Epidermal melanocyte (primary cell): Measurements from ENCODE around the gene TPST2.

ENCODE experiments used
- DNase-seq: peaks from one replicate; pipeline ENCODE4 v3.0.0; 2011; ENCODE audit warnings: low spot score; ENCODE audit not compliant: insufficient read length

TPST2 gene

GRCh38 chr22:26555478-26555877, 34.5 kb downstream of the TPST2 start:
- no peak for DNase-seq

- DNase-seq = no peak
These were observed 35.0 kb downstream of the TPST2 start for GRCh38 chr22:26554956-26555355.

- DNase-seq = peak; percentile 70
These were observed 36.7 kb downstream of the TPST2 start for GRCh38 chr22:26553056-26553752.

- DNase-seq = no peak
These were observed 37.5 kb downstream of the TPST2 start for GRCh38 chr22:26552466-26552865.

- no peak for DNase-seq
These were observed 38.4 kb downstream of the TPST2 start for GRCh38 chr22:26551568-26551967.

GRCh38 chr22:26550498-26551033, 39.4 kb downstream of the TPST2 start:
- DNase-seq = peak; percentile 61

- no peak for DNase-seq
These were observed 39.9 kb downstream of the TPST2 start for GRCh38 chr22:26549902-26550497.

GRCh38 chr22:26548984-26549383, 40.9 kb downstream of the TPST2 start:
- no peak for DNase-seq

- DNase-seq = no peak
These were observed 41.6 kb downstream of the TPST2 start for GRCh38 chr22:26548303-26548702.

- no peak for DNase-seq
These were observed 42.1 kb downstream of the TPST2 start for GRCh38 chr22:26547837-26548236.

GRCh38 chr22:26547426-26547825, 42.5 kb downstream of the TPST2 start:
- DNase-seq = no peak

GRCh38 chr22:26546282-26546681, 43.6 kb downstream of the TPST2 start:
- DNase-seq = no peak

GRCh38 chr22:26545827-26546226, 44.1 kb downstream of the TPST2 start:
- no peak for DNase-seq

GRCh38 chr22:26545385-26545784, 44.5 kb downstream of the TPST2 start:
- no peak for DNase-seq

GRCh38 chr22:26544489-26544888, 45.4 kb downstream of the TPST2 start:
- no peak for DNase-seq

- DNase-seq = no peak
These were observed 47.1 kb downstream of the TPST2 start for GRCh38 chr22:26542831-26543230.

GRCh38 chr22:26541167-26541819, 48.6 kb downstream of the TPST2 start:
- no peak for DNase-seq

GRCh38 chr22:26540119-26540518, 49.8 kb downstream of the TPST2 start:
- DNase-seq = no peak

- no peak for DNase-seq
These were observed 53.2 kb downstream of the TPST2 start for GRCh38 chr22:26536762-26537134.

- DNase-seq = no peak
These were observed 53.7 kb downstream of the TPST2 start for GRCh38 chr22:26536056-26536761.

- no peak for DNase-seq
These were observed 54.4 kb downstream of the TPST2 start for GRCh38 chr22:26535603-26535908.
